Stimulated activated CD4-positive, alpha-beta T cell treated with anti-CD3 and anti-CD28 coated beads, Interleukin-12 subunit alpha, Interleukin-12 subunit beta, amount 100 ng/mL, for 24 hours (primary cell): ENCODE measurements around the gene TSPAN13.

Experiments used
- DNase-seq, 2 experiments: peaks; one replicate each; pipeline ENCODE4 v3.0.0-alpha.2; 2020; ENCODE audit warnings: low read depth in 2 of 2

The TSPAN13 gene

GRCh38 chr7:16753102-16753931, at the start of gene TSPAN13:
TSS of gene TSPAN13 (plus strand) at chr7:16753755. CDS start at chr7:16753968, 213 bp downstream.
- peak; percentile 25 to 62 for DNase-seq

- no peak for DNase-seq
These were observed 45.0 kb upstream of the TSPAN13 start for GRCh38 chr7:16708511-16708910.

- no peak for DNase-seq
These were observed 44.6 kb upstream of the TSPAN13 start for GRCh38 chr7:16708980-16709379.

- DNase-seq: no peak
These were observed 42.9 kb upstream of the TSPAN13 start for GRCh38 chr7:16710651-16711050.

- DNase-seq: no peak
These were observed 41.8 kb upstream of the TSPAN13 start for GRCh38 chr7:16711730-16712129.

GRCh38 chr7:16712916-16713315, 40.6 kb upstream of the TSPAN13 start:
- no peak for DNase-seq

GRCh38 chr7:16715928-16716327, 37.6 kb upstream of the TSPAN13 start:
- no peak for DNase-seq

- DNase-seq: no peak
These were observed 35.4 kb upstream of the TSPAN13 start for GRCh38 chr7:16718111-16718656.

GRCh38 chr7:16719699-16720098, 33.9 kb upstream of the TSPAN13 start:
- DNase-seq: no peak

GRCh38 chr7:16721541-16721940, 32.0 kb upstream of the TSPAN13 start:
- peak in 1 of 2 experiments; percentile 15 for DNase-seq

GRCh38 chr7:16724344-16724743, 29.2 kb upstream of the TSPAN13 start:
- no peak for DNase-seq

GRCh38 chr7:16726189-16726588, 27.4 kb upstream of the TSPAN13 start:
- no peak for DNase-seq

- no peak for DNase-seq
These were observed 25.8 kb upstream of the TSPAN13 start for GRCh38 chr7:16727736-16728135.

- no peak for DNase-seq
These were observed 24.7 kb upstream of the TSPAN13 start for GRCh38 chr7:16728811-16729210.

GRCh38 chr7:16729541-16729940, 24.0 kb upstream of the TSPAN13 start:
- DNase-seq: no peak

GRCh38 chr7:16730937-16731336, 22.6 kb upstream of the TSPAN13 start:
- DNase-seq: no peak

- DNase-seq: no peak
These were observed 20.7 kb upstream of the TSPAN13 start for GRCh38 chr7:16732828-16733227.

GRCh38 chr7:16734148-16734726, 19.3 kb upstream of the TSPAN13 start:
- no peak for DNase-seq

- no peak for DNase-seq
These were observed 18.5 kb upstream of the TSPAN13 start for GRCh38 chr7:16735020-16735419.

GRCh38 chr7:16738011-16738688, 15.4 kb upstream of the TSPAN13 start:
- no peak for DNase-seq

GRCh38 chr7:16739863-16740622, 13.5 kb upstream of the TSPAN13 start:
- no peak for DNase-seq

GRCh38 chr7:16740623-16740953, 13.0 kb upstream of the TSPAN13 start:
- DNase-seq: no peak
